T-cell (primary cell): Measurements from ENCODE around the gene ANKRD2. TPM values are rescaled to one million over a fixed set of nuclear protein-coding genes. Genes with fewer than 3 reads are reported as not detected.

Source experiments
- ATAC-seq, 4 experiments: fragments of 200-7000 bp in 3 of 4; fragments of 150-1000 bp in 1 of 4; cut with Tn5 transposase; replicated peaks in 1 of 4; 1 replicate in 3 of 4; 2 replicates in 1 of 4; pipeline ENCODE4 v1.10.0; 2021; ENCODE audit warnings: moderate library complexity in 3 of 4, mild to moderate bottlenecking in 2 of 4, moderate number of reproducible peaks in 1 of 4
- CTCF ChIA-PET, 2 donors: fragments of 300-600 bp; sonication (Branson Sonifier 250); formaldehyde crosslinking; loops; one replicate each; lab custom pipeline; 2022; ENCODE audit warnings: antibody characterized with exemption in 2 of 2; lab: Charles Lee
- POLR2A ChIA-PET, 2 donors: fragments of 300-600 bp; sonication (Branson Sonifier 250); formaldehyde crosslinking; loops; one replicate each; lab custom pipeline; 2022; ENCODE audit warnings: antibody characterized with exemption in 2 of 2; lab: Charles Lee
- DNase-seq, 35 experiments: peaks; one replicate each; pipeline versions ENCODE4 v3.0.0 to v3.0.0-alpha.2; 2013 to 2023
- H3K27ac ChIP-seq: one replicate; pipeline ENCODE4 v1.5.1; 2013; ENCODE audit warnings: low read length
- H3K27me3 ChIP-seq, 2 experiments: replicated peaks in 1 of 2; 1 replicate in 1 of 2; 2 replicates in 1 of 2; pipeline versions ENCODE4 v1.6.1 to v1.7.0; 2013; ENCODE audit warnings: low read length in 1 of 2, mixed read lengths in 1 of 2; ENCODE audit not compliant: control insufficient read depth in 2 of 2, insufficient read depth in 2 of 2; ENCODE audit errors: extremely low read depth in 1 of 2
- H3K36me3 ChIP-seq, 2 donors: 1 replicate in 1 of 2; 2 replicates in 1 of 2; pipeline versions ENCODE4 v1.6.1 to v1.7.0; 2013; ENCODE audit warnings: low read length in 1 of 2; ENCODE audit not compliant: control insufficient read depth in 2 of 2, insufficient read depth in 1 of 2; ENCODE audit errors: extremely low read depth in 1 of 2
- H3K4me1 ChIP-seq, 2 experiments: 1 replicate in 1 of 2; 2 replicates in 1 of 2; pipeline versions ENCODE4 v1.6.1 to v1.7.0; 2013; ENCODE audit warnings: low read length in 2 of 2, mixed read lengths in 1 of 2; ENCODE audit not compliant: insufficient read depth in 2 of 2, control insufficient read depth in 1 of 2; ENCODE audit errors: extremely low read depth in 1 of 2
- H3K4me3 ChIP-seq, 2 donors: 1 replicate in 1 of 2; 2 replicates in 1 of 2; pipeline versions ENCODE4 v1.5.1 to v1.7.0; 2013; ENCODE audit warnings: mild to moderate bottlenecking in 2 of 2, low read length in 1 of 2, moderate library complexity in 1 of 2; ENCODE audit not compliant: control insufficient read depth in 1 of 2; ENCODE audit errors: extremely low read depth in 1 of 2
- H3K9me3 ChIP-seq: 2 replicates; pipeline ENCODE4 v1.7.0; 2013
- H3K27ac Mint-ChIP-seq, 2 donors: one replicate each; pipeline ENCODE4 v1.8.0; 2020 to 2021; ENCODE audit warnings: mild to moderate bottlenecking in 2 of 2, mixed read lengths in 2 of 2
- H3K27me3 Mint-ChIP-seq, 2 donors: one replicate each; pipeline ENCODE4 v1.8.0; 2021 to 2022; ENCODE audit warnings: mixed read lengths in 2 of 2
- H3K36me3 Mint-ChIP-seq: one replicate; pipeline ENCODE4 v1.8.0; 2021; ENCODE audit warnings: mixed read lengths
- H3K4me1 Mint-ChIP-seq, 3 donors: one replicate each; pipeline ENCODE4 v1.8.0; 2020 to 2022; ENCODE audit warnings: mixed read lengths in 3 of 3, mild to moderate bottlenecking in 1 of 3
- H3K4me3 Mint-ChIP-seq, 3 donors: one replicate each; pipeline ENCODE4 v1.8.0; 2020 to 2022; ENCODE audit warnings: mild to moderate bottlenecking in 3 of 3, mixed read lengths in 3 of 3, moderate library complexity in 3 of 3
- H3K9me3 Mint-ChIP-seq, 3 donors: one replicate each; pipeline ENCODE4 v1.8.0; 2020 to 2022; ENCODE audit warnings: mixed read lengths in 3 of 3
- WGBS: methylation state at CpG from one replicate; pipeline ENCODE4 v1.1.5; 2013; ENCODE audit warnings: missing lambda C conversion rate; ENCODE audit not compliant: insufficient coverage; 5-methylcytosine and 5-hydroxymethylcytosine counted together
- total RNA-seq, 35 experiments: library from RNA in 6 of 35; stranded (reverse) in 6 of 35; fragments of 120-200 nt in 1 of 35; gene quantifications; one replicate each; pipeline versions ENCODE4 v1.2.1 to v1.2.4 and lab custom pipeline; 2013 to 2026

The ANKRD2 gene
- total RNA-seq, 5 donors from 2014 or later (not counting 1 experiment from before 2014, with no cell fraction given): 0.35 TPM; not detected in 4

GRCh38 chr10:97583476-97583875 lies 10.9 kb downstream of the ANKRD2 start:
- Histone ChIP-seq H3K27me3 (peaks cover 0 to 10% of the 10 kb centered on the region in 2 experiments), H3K4me3 (no peak overlapping the region), H3K9me3 (no peaks in the 10 kb centered on the region), H3K27ac (no peak overlapping the region), H3K36me3 (no peaks in the 10 kb centered on the region), H3K4me1 (no peaks in the 10 kb centered on the region)
- POLR2A ChIA-PET: no interaction called here
- ATAC-seq (no peak), DNase-seq (no peak)
- Mint-ChIP-seq H3K36me3 (no peaks in the 10 kb centered on the region), H3K27ac (no peak overlapping the region), H3K4me1 (no peaks in the 10 kb centered on the region), H3K4me3 (no peak overlapping the region), H3K9me3 (no peaks in the 10 kb centered on the region), H3K27me3 (peaks cover 0 to 2% of the 10 kb centered on the region in 2 donors)
- 90% methylated on average over 11 of the region's 13 CpGs for WGBS
- CTCF ChIA-PET: no interaction called here

DNA sequence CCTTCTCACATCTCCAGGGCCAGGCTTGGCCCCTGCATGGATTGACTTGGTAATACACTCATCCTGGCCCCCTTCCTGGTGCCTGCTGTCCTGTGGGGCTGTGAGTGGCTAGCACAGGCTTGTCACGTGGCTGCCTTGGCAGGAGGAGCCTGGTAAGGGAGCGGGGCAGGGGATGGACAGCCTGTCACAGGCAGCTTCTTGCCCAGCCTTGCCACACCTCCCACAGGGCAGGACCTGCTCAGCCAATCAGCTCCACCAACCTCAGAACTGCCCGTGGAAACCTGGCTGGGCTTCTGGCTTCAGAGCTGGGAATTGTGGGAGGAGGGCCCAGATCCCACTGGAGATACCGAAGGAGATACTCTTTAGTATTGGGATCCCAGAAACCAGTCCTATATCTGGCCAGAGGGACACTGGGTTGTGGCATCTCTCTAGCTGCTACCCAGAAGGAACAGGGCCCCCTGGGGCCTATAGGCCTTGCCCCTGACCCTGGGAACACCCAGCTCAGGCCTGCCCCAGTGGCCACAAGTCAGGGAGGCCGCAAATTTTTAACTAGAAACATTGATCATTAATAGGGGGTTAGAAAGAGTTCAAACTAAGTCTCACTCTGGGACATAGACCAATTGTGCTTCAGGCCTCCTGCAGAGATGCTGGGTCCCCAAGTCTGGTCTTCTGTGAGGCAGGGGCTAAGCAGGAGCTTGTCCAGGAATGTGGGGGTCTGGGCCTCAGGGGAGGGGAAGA lies 11.7 kb downstream of the ANKRD2 start, which contains the start of gene HOGA1:
TSS of gene HOGA1 (plus strand) at position 330 of the 738 bp plus-strand sequence. CDS start at position 645, 315 bp downstream.
- Histone ChIP-seq H3K9me3 (no peaks in the 10 kb centered on the region), H3K27ac (no peak within 1 kb of the TSS), H3K36me3 (no peaks in the 10 kb centered on the region), H3K4me1 (no peaks in the 10 kb centered on the region), H3K27me3 (peaks cover 0 to 8% of the 10 kb centered on the region in 2 experiments), H3K4me3 (no peak within 1 kb of the TSS)
- Mint-ChIP-seq H3K4me1 (no peaks in the 10 kb centered on the region), H3K27ac (no peak within 1 kb of the TSS), H3K4me3 (no peak within 1 kb of the TSS), H3K27me3 (peaks cover 0 to 2% of the 10 kb centered on the region in 2 donors), H3K9me3 (no peaks in the 10 kb centered on the region), H3K36me3 (no peaks in the 10 kb centered on the region)
- WGBS: 43% methylated on average over 3 of the region's 5 CpGs
- DNase-seq (no peak), ATAC-seq (no peak)
- CTCF ChIA-PET: no interaction called here
- POLR2A ChIA-PET: no interaction called here

DNA sequence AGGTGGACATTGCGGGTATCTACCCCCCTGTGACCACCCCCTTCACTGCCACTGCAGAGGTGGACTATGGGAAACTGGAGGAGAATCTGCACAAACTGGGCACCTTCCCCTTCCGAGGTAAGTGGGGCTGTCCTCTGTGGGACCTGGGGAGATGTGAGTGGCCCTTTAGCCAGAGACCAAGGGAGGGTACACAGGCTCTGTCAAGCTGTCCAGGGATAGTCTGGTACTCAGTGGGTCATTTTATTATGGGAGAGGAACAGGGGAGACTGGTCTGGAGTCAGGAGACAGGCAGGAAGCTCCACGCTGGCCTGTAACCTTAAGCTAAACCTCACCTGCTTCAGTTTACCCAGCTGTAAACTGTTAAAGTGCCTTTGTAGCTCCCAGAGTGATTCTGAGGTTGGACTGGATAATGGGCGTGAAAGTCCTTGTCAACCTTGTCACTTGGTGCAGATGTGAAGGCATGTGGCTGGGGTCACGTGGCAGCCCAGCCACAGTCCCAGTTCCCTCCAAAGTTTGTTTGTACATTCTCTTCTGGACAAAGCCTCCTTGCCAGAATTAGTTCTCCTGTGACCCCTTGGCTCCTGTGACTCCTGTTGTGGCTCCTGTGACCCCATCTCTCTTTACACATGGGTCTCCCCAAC lies 12.3 kb downstream of the ANKRD2 start:
- DNase-seq: no peak
- no peaks in the 10 kb centered on the region for H3K9me3 ChIP-seq
- WGBS: 70% methylated on average over 2 of the region's 5 CpGs
- no peaks in the 10 kb centered on the region for H3K4me1 Mint-ChIP-seq
- H3K9me3 Mint-ChIP-seq: no peaks in the 10 kb centered on the region
- no peaks in the 10 kb centered on the region for H3K36me3 Mint-ChIP-seq
- ChIA-PET POLR2A (no interaction called here), CTCF (interaction anchor here in 1 of 2 donors (1.0 kb wide), 1 partner anchor 10 kb away, joined by 3 read pairs; no protein-coding TSS in a partner anchor)
- peaks cover 0 to 8% of the 10 kb centered on the region in 2 experiments for H3K27me3 ChIP-seq
- H3K4me1 ChIP-seq: peaks cover 0 to under 1% of the 10 kb centered on the region in 2 experiments
- ATAC-seq: no peak
- no peak overlapping the region for H3K4me3 ChIP-seq
- no peaks in the 10 kb centered on the region for H3K36me3 ChIP-seq
- peaks cover 0 to 2% of the 10 kb centered on the region in 2 donors for H3K27me3 Mint-ChIP-seq
- no peak overlapping the region for H3K4me3 Mint-ChIP-seq
- H3K27ac Mint-ChIP-seq: no peak overlapping the region
- no peak overlapping the region for H3K27ac ChIP-seq

DNA sequence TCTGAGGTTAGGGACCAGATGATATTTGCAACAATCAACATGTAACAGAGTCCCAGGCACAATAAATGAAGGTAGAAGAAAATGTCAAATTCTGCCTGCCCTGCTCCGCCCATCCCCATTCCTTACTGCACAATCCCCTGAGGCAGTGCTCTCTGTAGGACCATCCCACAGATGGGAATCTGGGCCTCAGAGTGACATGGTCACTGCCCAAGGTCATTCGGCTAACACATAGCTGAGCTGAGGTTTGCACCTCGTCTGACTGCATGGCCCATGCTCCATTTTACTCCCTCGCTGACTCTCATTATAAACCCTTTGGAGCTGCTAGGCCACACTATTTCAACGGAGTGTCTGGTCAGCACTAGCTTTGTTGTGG lies 12.8 kb downstream of the ANKRD2 start:
- Histone ChIP-seq H3K4me3 (no peak overlapping the region), H3K4me1 (peaks cover 0 to 5% of the 10 kb centered on the region in 2 experiments), H3K9me3 (no peaks in the 10 kb centered on the region), H3K36me3 (no peaks in the 10 kb centered on the region), H3K27me3 (peaks cover 0 to 8% of the 10 kb centered on the region in 2 experiments), H3K27ac (no peak overlapping the region)
- H3K4me3 Mint-ChIP-seq: no peak overlapping the region
- no peak overlapping the region for H3K27ac Mint-ChIP-seq
- H3K36me3 Mint-ChIP-seq: no peaks in the 10 kb centered on the region
- 78% methylated on average over 3 of the region's 5 CpGs for WGBS
- H3K27me3 Mint-ChIP-seq: no peaks in the 10 kb centered on the region
- H3K4me1 Mint-ChIP-seq: peaks cover 0 to 3% (median 0%) of the 10 kb centered on the region in 3 donors
- CTCF ChIA-PET: interaction anchor here in 1 of 2 donors (1.0 kb wide), 1 partner anchor 10 kb away, joined by 3 read pairs; no protein-coding TSS in a partner anchor
- DNase-seq (no peak), ATAC-seq (no peak)
- POLR2A ChIA-PET: interaction anchor here in 1 of 2 donors (0.7 kb wide), 1 partner anchor 151 kb away, joined by 4 read pairs; no protein-coding TSS in a partner anchor
- no peaks in the 10 kb centered on the region for H3K9me3 Mint-ChIP-seq

DNA sequence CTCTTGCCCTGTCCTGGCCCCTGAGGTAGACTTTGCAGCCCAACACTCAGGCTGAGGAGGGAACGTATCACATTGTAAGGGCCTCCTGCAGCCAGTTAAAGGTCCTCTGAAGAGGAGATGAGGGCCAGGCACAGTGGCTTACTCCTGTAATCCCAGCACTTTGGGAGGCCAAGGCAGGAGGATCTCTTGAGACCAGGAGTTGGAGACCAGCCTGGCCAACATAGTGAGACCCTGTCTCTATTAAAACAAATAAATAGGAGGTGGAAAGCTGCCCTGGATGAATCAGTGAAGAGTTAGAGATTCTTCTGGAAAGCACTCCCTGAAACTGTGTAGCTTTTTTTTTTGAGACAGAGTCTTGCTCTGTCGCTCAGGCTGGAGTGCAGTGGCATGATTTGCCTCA lies 14.6 kb downstream of the ANKRD2 start:
- no peak overlapping the region for H3K4me3 ChIP-seq
- WGBS: 80% methylated on average over 1 of the region's 2 CpGs
- H3K36me3 ChIP-seq: no peaks in the 10 kb centered on the region
- H3K4me1 ChIP-seq: peaks cover 0 to 12% of the 10 kb centered on the region in 2 experiments
- Mint-ChIP-seq H3K36me3 (no peaks in the 10 kb centered on the region), H3K27me3 (no peaks in the 10 kb centered on the region), H3K4me1 (peaks cover 0 to 5% (median 0%) of the 10 kb centered on the region in 3 donors), H3K9me3 (no peaks in the 10 kb centered on the region), H3K27ac (no peak overlapping the region), H3K4me3 (no peak overlapping the region)
- no peak for DNase-seq
- ChIA-PET POLR2A (no interaction called here), CTCF (no interaction called here)
- no peak for ATAC-seq
- H3K27me3 ChIP-seq: peaks cover 0 to 8% of the 10 kb centered on the region in 2 experiments
- no peak overlapping the region for H3K27ac ChIP-seq
- no peaks in the 10 kb centered on the region for H3K9me3 ChIP-seq

- Histone ChIP-seq H3K4me3 (no peak within 1 kb of the TSS), H3K27me3 (peaks cover 0 to 3% of the 10 kb centered on the region in 2 experiments), H3K9me3 (no peaks in the 10 kb centered on the region), H3K4me1 (peaks cover 0 to 12% of the 10 kb centered on the region in 2 experiments), H3K36me3 (no peaks in the 10 kb centered on the region), H3K27ac (no peak within 1 kb of the TSS)
- WGBS: no CpG with 5 or more reads among the region's 3 CpGs
- no peak for DNase-seq
- ChIA-PET CTCF (no interaction called here), POLR2A (no interaction called here)
- no peaks in the 10 kb centered on the region for H3K9me3 Mint-ChIP-seq
- no peak within 1 kb of the TSS for H3K4me3 Mint-ChIP-seq
- H3K27ac Mint-ChIP-seq: no peak within 1 kb of the TSS
- no peaks in the 10 kb centered on the region for H3K27me3 Mint-ChIP-seq
- no peak for ATAC-seq
- no peaks in the 10 kb centered on the region for H3K36me3 Mint-ChIP-seq
- peaks cover 0 to 5% (median 0%) of the 10 kb centered on the region in 3 donors for H3K4me1 Mint-ChIP-seq
Observed at GRCh38 chr10:97589479-97589878, 16.9 kb downstream of the ANKRD2 start, which contains the start of gene C10orf62. C10orf62 (plus strand) TSS chr10:97589721; CDS start chr10:97589898, 177 bp downstream.
